HG03342 (cell line): ENCODE data around the gene SLC46A1.
A peak's percentile ranks its signal among the peaks of the same experiment; 100 is the strongest.

ENCODE experiments used
- ATAC-seq: cut with Tn5 transposase; IDR thresholded peaks from one replicate; pipeline ENCODE4 v1.9.1; 2021; ENCODE audit warnings: mild to moderate bottlenecking, moderate library complexity; ENCODE audit not compliant: unreplicated experiment

Gene SLC46A1

DNA sequence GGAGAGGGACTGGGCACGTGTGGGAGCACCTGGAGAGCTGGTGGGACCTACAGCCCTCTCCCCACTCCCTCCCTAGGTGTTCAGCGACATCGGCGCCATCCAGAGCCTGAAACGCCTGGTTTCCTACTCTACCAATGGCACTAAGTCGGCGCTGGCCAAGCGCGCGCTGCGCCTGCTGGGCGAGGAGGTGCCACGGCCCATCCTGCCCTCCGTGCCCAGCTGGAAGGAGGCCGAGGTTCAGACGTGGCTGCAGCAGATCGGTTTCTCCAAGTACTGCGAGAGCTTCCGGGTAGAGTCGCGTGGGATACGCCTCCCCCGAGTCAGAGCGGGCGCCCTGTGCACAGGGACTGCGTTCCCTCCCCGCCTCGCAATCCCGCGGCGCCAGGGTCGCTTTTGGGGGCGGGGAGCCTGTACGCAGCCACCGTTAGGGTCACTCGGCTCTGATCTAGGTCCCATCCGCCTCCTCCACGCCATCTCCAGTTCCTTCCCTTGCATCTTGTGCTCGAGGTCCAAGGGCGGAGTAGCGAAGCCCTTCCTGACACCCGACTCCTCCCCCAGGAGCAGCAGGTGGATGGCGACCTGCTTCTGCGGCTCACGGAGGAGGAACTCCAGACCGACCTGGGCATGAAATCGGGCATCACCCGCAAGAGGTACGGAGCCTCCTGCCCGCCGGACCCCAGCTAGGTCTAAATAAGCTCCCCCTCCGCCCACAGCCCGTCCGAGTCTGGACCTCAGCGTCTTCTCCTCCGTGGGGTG is 21.6 kb downstream of the SLC46A1 start:
- no peak for ATAC-seq

GRCh38 chr17:28381141-28381825 is 24.7 kb downstream of the SLC46A1 start:
- no peak for ATAC-seq

GRCh38 chr17:28379814-28380801 is 25.9 kb downstream of the SLC46A1 start:
- ATAC-seq: no peak

- no peak for ATAC-seq
These were observed 33.1 kb downstream of the SLC46A1 start for GRCh38 chr17:28372945-28373274.

DNA sequence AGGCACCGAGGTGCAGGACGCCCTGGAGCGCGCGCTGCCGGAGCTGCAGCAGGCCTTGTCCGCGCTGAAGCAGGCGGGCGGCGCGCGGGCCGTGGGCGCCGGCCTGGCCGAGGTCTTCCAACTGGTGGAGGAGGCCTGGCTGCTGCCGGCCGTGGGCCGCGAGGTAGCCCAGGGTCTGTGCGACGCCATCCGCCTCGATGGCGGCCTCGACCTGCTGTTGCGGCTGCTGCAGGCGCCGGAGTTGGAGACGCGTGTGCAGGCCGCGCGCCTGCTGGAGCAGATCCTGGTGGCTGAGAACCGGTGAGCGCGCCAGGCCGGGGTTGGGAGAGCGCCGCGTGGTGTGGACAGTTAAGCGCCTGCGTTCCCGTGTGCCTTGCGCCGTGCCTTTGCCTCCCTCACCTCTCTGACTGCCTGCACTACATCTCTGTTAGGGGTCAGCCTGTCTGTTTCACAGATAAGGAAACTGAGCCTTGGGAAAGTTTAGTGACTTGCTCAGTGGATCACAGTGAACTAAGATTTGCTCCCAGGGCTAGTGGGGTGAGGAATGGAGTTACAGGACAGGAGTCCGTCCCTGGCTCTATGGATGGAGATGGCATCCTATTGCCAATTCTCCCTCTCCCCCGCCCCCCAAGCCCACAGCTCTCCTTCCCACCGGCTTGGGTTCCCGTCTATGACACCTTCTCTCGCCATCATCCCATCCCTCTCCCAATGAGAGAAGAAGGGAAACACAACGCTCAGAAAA is 33.6 kb downstream of the SLC46A1 start:
- peak; percentile 19 for ATAC-seq

DNA sequence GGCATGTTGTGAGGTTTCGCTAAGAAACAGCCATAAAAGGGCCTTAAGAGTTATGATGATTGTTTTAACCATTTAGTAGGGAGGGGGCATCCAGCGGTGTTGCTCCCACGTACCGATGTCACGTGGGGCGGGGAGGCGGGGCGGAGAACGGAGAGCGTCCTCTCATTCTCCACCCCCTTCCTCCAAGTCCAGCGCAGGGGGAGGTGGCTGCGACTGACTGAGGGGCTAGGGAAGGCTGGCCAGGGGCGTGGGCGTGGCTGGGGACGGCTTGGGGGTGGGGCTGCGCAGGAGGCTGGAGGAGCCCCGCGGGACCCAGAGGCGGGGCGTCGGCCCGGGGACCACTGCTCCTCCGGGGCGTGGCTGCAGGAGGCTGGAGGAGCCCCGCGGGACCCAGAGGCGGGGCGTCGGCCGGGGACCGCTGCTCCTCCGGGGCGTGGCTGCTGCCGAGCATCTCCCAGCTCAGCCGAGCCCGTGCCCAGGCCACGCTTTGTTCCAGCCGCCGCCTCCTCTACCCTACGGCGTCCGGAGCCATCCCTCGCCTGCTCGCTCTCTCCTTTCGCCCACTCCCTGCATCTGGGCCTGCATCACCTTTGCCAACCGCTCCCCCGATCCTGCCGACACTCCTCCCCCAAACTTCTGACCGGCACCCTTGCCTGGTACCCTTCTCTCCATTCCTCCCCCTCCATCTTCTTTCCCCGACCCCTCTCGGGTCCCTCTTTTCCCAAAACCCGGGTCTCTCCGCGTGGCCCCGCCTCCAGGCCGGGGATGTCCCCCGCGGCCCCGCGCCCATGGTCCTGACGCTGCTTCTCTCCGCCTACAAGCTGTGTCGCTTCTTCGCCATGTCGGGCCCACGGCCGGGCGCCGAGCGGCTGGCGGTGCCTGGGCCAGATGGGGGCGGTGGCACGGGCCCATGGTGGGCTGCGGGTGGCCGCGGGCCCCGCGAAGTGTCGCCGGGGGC is 34.5 kb downstream of the SLC46A1 start, which contains the start of gene SARM1:
TSS of gene SARM1 (plus strand) at position 450 of the 958 bp plus-strand sequence. CDS start at position 789, 339 bp downstream.
- peak; percentile 74 for ATAC-seq

- no peak for ATAC-seq
These were observed 35.3 kb downstream of the SLC46A1 start for GRCh38 chr17:28370744-28371103.

- no peak for ATAC-seq
These were observed 35.8 kb downstream of the SLC46A1 start, which contains the start of gene VTN for GRCh38 chr17:28370035-28370743. TSS of gene VTN (minus strand) at chr17:28370307. CDS start at chr17:28370203, 104 bp downstream.

DNA sequence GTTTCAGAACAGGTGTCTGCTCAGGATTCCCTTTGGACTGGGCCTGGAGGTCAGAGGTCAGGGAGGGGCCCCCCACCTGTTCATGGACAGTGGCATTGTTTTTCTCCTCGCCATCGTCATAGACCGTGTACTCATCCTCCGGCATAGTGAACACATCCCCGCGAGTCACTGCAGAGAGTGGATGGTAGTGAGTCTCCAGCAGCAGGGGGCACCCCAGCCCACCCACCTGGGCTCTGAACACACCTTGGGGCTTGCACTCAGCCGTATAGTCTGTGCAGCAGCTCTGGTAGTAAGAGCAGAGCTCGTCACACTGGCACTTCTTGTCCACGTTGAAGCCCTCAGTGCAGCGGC is 36.4 kb downstream of the SLC46A1 start:
- ATAC-seq: no peak

DNA sequence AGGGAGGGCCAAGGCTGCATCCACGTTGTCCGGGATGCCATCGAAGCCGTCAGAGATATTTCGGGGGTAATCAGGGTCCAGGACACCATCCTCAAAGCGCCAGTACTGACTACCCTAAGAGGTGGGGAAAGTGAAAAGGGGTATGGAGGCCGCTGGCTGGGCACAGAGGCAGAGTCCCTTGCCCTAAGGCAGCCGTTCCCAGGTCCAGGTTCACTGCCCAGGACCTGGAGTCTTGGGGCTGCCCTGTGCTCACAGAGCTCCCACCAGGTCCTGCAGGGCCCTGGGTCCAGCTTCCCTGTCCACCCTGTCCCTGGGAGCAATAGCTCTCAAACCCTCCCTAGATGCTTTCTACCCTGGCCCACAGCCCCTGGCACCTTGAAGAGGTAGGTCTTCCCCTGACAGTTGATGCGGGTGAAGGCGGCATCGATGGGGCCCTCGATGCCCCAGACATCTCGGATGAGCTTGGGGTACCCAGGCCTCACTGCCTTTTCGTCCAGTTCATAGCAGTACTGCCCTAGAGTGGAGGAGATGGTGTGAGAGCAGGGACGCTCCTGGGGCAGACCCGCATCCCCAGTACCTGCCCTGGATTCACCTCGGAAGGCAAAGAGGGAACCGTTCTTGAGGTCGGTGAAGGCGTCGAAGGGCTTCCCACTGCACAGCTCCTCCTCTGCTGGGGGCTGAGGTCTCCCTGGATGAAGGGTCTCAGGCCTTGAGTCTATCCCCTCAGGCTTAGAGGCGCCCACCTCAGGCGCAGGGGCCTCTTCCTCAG is 36.9 kb downstream of the SLC46A1 start:
- no peak for ATAC-seq

DNA sequence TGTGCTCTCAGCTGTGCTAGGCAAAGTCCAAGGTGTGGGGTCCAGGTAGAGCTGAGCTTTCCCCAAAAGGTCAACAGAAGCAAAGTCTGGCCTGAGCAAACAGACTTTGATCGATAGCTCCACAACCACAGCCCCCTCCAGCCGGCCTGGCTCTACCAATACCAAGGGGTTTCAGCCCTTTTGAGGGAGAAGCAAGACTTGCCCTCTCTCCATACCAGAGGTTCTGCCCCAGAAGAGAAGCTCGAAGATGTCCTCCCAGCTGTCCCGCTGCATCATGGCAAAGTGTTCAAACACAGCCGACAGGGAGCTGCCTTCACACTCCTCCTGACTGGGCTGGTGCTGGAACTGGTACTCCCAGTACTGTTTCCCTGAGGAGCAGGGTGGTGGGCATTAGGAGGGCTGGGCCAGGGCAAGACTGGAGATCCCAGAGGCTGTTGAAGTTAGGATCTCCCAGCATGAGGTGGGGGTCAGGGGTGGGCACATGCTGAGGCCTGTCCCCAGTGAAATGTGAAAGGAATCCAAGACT is 37.6 kb downstream of the SLC46A1 start:
- ATAC-seq: no peak

DNA sequence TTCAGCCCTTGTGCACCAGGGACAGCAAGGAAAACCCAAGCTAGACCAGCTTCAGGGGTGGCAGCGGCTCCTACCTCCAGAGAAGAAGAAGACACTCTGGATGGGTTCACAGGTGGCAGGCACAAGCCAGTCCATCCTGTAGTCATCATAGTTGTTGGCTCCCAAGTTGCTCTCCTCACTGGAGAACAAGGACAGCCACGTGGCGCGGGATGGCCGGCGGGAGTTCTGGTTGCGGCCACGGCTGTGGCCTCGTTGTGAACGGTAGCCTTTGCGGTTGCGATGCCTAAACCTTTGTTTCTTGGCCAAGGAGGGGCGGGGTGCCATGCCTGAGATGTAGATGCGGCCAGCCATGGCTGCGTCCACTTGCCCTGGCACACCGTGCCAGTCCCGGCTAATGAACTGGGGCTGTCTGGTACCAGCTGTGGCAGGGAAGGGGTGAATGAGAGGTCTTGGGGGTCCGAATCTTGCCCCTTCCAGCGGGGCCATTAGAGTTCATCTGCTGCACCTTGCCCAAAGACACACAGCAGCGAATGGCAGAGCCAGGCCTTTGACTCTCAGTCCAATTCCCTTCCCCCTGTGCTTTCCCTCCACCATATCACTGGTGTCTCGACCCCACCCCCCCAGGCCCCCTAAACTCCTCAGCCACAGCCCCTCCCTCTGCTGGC is 38.2 kb downstream of the SLC46A1 start:
- no peak for ATAC-seq

- no peak for ATAC-seq
These were observed 39.4 kb downstream of the SLC46A1 start for GRCh38 chr17:28366605-28367004.

DNA sequence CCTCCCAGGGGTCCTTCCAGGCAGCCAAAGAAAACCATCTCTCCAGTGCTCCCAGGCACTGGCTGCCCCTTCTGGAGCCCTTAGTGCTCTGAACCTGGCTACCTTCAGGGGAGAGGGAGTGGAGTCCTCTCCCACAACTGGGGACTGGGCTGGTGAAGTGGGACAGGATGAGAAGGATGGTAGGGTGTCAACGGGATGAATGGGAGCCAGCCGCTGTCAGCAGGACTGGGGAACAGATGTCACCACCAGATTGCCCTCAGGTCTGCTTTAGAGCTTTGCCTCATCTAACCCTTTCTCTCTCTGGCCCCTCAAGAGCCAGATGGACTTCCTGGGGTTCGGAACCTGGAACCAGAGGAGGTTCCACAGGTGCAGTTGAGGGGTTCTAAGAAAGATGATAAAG is 40.5 kb downstream of the SLC46A1 start:
- ATAC-seq: no peak

DNA sequence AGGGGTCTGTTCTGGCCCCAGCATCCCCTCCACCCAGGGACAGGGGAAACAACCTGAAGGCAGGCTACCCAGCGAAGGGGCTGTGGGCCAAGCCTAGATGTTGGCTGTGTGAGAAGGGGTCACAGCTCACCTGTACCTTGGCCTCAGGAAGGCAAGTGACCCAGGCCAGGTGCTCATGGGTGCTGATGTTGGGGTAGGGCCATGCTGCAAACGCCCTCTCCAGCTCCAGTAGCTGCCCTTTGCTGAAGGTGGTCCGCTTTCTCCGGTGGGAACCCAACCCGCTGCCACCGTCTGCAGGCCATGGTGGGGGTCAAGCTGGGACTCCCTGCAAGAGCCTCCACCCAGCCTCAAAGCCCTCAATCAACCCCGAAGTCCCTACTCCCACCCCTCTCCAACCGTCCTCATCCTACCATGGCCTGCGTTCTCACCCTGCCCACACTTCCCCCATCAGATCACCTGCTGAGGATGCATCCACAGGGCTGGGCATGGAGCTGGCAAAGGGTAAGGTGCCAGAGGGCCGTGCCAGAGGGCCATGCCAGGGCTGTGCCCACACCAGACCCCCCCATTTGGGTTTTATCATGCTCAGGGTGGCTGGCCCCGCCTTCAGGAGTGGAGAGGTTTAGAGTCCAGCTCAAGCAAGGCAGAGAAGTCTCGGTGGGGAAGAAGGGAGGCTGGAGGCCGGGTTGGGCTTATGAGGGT is 41.2 kb downstream of the SLC46A1 start, which contains the start of gene SEBOX:
TSS of gene SEBOX (minus strand) at position 535 of the 699 bp plus-strand sequence. CDS start at position 487, 48 bp downstream.
- ATAC-seq: no peak

DNA sequence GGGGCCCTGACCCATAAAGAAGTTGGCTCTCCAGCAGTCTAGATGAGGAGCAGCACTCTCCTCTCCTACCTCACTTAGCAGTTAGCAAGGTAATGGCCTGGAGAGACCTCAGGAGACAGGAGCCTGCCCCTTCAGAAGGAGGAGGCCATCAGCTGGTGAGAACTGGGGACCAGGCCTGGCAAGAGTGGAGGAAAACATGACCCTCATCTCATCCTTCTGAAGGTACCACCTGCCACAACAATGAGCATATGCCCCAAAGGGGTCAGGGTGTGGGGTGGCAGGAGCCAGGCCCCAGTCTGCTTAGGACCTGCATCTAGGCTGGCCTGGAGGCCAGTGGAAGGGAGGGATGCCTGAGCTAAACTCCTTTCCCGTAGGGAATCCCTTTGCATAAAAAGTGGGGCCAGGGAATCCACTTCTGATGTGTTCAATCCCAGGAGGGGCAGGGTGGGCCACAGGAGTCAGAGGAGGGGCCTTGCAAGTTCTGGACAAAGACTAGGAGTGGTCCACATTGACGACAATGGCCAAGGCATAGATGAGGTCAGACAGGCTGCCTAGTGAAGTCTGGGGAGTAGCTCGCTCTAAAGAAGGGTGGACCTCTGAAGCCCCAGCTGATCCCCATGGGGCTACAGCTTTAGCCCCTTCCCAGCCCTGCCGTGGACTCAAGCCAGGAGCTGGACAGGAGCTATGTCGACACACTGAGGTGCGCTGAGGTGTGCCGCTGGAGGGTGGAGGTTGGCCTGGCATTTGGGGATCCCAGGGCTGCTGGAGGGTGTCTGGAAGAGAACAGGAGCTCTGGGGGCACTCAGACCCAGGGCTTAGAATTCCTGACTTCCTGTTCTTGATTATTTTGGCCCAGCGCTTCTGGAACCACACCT is 42.0 kb downstream of the SLC46A1 start:
- no peak for ATAC-seq
